Measurements from ENCODE around the gene MSTO1. TPM values are rescaled to one million over a fixed set of nuclear protein-coding genes. Genes with fewer than 3 reads are reported as not detected.
"Not testable (repeated sequence)": the region's sequence is repeated elsewhere in the genome, so short reads cannot be mapped to it uniquely, and the experiment has no call there.

The MSTO1 gene
- polyA plus RNA-seq (2012; ENCODE audit: insufficient read depth, insufficient read length): 97.3 TPM

- H3K4me3 ChIP-seq (ENCODE audit: low read length): peak within 1 kb of the TSS; percentile 58
- peak; percentile 98 for DNase-seq (ENCODE audit: low read depth, low spot score)
These were observed at the start of gene MSTO1 for GRCh38 chr1:155609515-155610256. TSS of gene MSTO1 (plus strand) at chr1:155610218. CDS start at chr1:155610249, 31 bp downstream.

- H3K4me3 ChIP-seq (ENCODE audit: low read length): peak overlapping the region; percentile 90
- DNase-seq (ENCODE audit: low read depth, low spot score): not testable (repeated sequence)
These were observed 48.0 kb upstream of the MSTO1 start for GRCh38 chr1:155561779-155562580.

- DNase-seq (ENCODE audit: low read depth, low spot score): peak; percentile 87
- H3K4me3 ChIP-seq (ENCODE audit: low read length): peak within 1 kb of the TSS; percentile 90
These were observed 47.2 kb upstream of the MSTO1 start, which contains the start of gene ASH1L for GRCh38 chr1:155562581-155563376. TSS of gene ASH1L (minus strand) at chr1:155562803. CDS start at chr1:155521519, 41,284 bp downstream.

- not testable (repeated sequence) for DNase-seq (ENCODE audit: low read depth, low spot score)
- H3K4me3 ChIP-seq (ENCODE audit: low read length): peak overlapping the region; percentile 90
These were observed 46.5 kb upstream of the MSTO1 start for GRCh38 chr1:155563377-155564022.

GRCh38 chr1:155569988-155570592 is 39.9 kb upstream of the MSTO1 start:
- DNase-seq (ENCODE audit: low read depth, low spot score): no peak
- H3K4me3 ChIP-seq (ENCODE audit: low read length): no peak overlapping the region

- no peak overlapping the region for H3K4me3 ChIP-seq (ENCODE audit: low read length)
- no peak for DNase-seq (ENCODE audit: low read depth, low spot score)
These were observed 39.4 kb upstream of the MSTO1 start for GRCh38 chr1:155570593-155570990.

GRCh38 chr1:155574077-155574476 is 35.9 kb upstream of the MSTO1 start:
- no peak overlapping the region for H3K4me3 ChIP-seq (ENCODE audit: low read length)
- no peak for DNase-seq (ENCODE audit: low read depth, low spot score)

GRCh38 chr1:155575608-155576007 is 34.4 kb upstream of the MSTO1 start:
- H3K4me3 ChIP-seq (ENCODE audit: low read length); DNase-seq (ENCODE audit: low read depth, low spot score): not testable (repeated sequence)

GRCh38 chr1:155583846-155584245 is 26.2 kb upstream of the MSTO1 start:
- not testable (repeated sequence) for DNase-seq (ENCODE audit: low read depth, low spot score); H3K4me3 ChIP-seq (ENCODE audit: low read length)

- H3K4me3 ChIP-seq (ENCODE audit: low read length); DNase-seq (ENCODE audit: low read depth, low spot score): not testable (repeated sequence)
These were observed 20.7 kb upstream of the MSTO1 start for GRCh38 chr1:155589282-155589681.

- not testable (repeated sequence) for DNase-seq (ENCODE audit: low read depth, low spot score); H3K4me3 ChIP-seq (ENCODE audit: low read length)
These were observed 19.3 kb upstream of the MSTO1 start for GRCh38 chr1:155590516-155591247.

- no peak overlapping the region for H3K4me3 ChIP-seq (ENCODE audit: low read length)
- peak; percentile 72 for DNase-seq (ENCODE audit: low read depth, low spot score)
These were observed 18.2 kb upstream of the MSTO1 start for GRCh38 chr1:155591770-155592169.

- H3K4me3 ChIP-seq (ENCODE audit: low read length); DNase-seq (ENCODE audit: low read depth, low spot score): not testable (repeated sequence)
These were observed 14.0 kb upstream of the MSTO1 start for GRCh38 chr1:155595877-155596474.

GRCh38 chr1:155596864-155597263 is 13.2 kb upstream of the MSTO1 start:
- no peak for DNase-seq (ENCODE audit: low read depth, low spot score)
- no peak overlapping the region for H3K4me3 ChIP-seq (ENCODE audit: low read length)

- no peak overlapping the region for H3K4me3 ChIP-seq (ENCODE audit: low read length)
- no peak for DNase-seq (ENCODE audit: low read depth, low spot score)
These were observed 11.1 kb upstream of the MSTO1 start for GRCh38 chr1:155598842-155599331.

- DNase-seq (ENCODE audit: low read depth, low spot score): not testable (repeated sequence)
These were observed 10.0 kb upstream of the MSTO1 start for GRCh38 chr1:155599828-155600572.

GRCh38 chr1:155607708-155608107 is 2.3 kb upstream of the MSTO1 start:
- no peak overlapping the region for H3K4me3 ChIP-seq (ENCODE audit: low read length)
- DNase-seq (ENCODE audit: low read depth, low spot score): no peak

More at GRCh38 chr1:155599828-155600572, 10.0 kb upstream of the MSTO1 start:
- not testable (repeated sequence) for H3K4me3 ChIP-seq (ENCODE audit: low read length)

All from Jurkat, Clone E6-1 (cell line).